ENCODE data around the gene DACH1.

- no peak for TF ChIP-seq ZBTB26 (tag by site-specific recombination; optimal IDR thresholded peaks at IDR 0.05)
- TF ChIP-seq ZNF174 (tag by site-specific recombination; IDR thresholded peaks at IDR 0.05), result no peak
- TF ChIP-seq ELK4 (IDR thresholded peaks at IDR 0.05; ENCODE audit: borderline replicate concordance, low read depth, low read length), result no peak
- TF ChIP-seq ZBTB7A (tag by site-specific recombination; IDR thresholded peaks at IDR 0.05; ENCODE audit: low read depth), result no peak
- TF ChIP-seq ZSCAN30 (tag by site-specific recombination; IDR thresholded peaks at IDR 0.05), result no peak
- no peak for TF ChIP-seq ZNF223 (tag by site-specific recombination; IDR thresholded peaks at IDR 0.05)
- TF ChIP-seq CTCF (tag by site-specific recombination; IDR thresholded peaks at IDR 0.05), result no peak
- TF ChIP-seq ZNF280D (tag by site-specific recombination; IDR thresholded peaks at IDR 0.05), result no peak
- TF ChIP-seq ZNF837 (tag by site-specific recombination; IDR thresholded peaks at IDR 0.05), result no peak
- TF ChIP-seq PRDM1 (tag by site-specific recombination; IDR thresholded peaks at IDR 0.05), result no peak
- TF ChIP-seq PRDM6 (tag by site-specific recombination; IDR thresholded peaks at IDR 0.05), result no peak; the same call in 1 of the 2 replicates
- TF ChIP-seq ZNF560 (tag by site-specific recombination; IDR thresholded peaks at IDR 0.05; ENCODE audit: borderline replicate concordance), result no peak
- no peak for TF ChIP-seq HIC1 (tag by site-specific recombination; IDR thresholded peaks at IDR 0.05)
These were observed 98.1 kb downstream of the DACH1 start for GRCh38 chr13:71768881-71769280.
